ENCODE data around the gene CPA4.
"Not testable (repeated sequence)": the region's sequence is repeated elsewhere in the genome, so short reads cannot be mapped to it uniquely, and the experiment has no call there.

CPA4 gene

GRCh38 chr7:130303551-130303950 is 10.6 kb downstream of the CPA4 start:
- no peak for DNase-seq

DNA sequence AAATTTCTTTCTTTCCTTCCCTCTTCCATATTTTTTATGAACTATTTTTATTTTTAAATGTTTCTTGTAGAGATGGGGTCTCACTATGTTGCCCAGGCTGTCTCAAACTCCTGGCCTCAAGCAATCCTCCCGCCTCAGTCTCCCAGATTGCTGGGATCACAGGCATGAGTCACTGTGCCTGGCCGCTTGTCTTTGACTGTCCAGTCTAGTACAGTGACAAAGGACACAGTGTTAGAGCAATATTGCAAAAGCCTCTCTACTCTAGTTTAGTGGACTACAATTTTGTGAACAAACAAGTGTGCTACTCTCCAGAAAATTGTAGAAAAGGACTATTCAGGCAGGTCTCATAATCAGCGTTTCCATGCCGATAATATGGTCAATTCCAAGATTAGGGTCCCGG is 11.0 kb downstream of the CPA4 start:
- DNase-seq: no peak

DNA sequence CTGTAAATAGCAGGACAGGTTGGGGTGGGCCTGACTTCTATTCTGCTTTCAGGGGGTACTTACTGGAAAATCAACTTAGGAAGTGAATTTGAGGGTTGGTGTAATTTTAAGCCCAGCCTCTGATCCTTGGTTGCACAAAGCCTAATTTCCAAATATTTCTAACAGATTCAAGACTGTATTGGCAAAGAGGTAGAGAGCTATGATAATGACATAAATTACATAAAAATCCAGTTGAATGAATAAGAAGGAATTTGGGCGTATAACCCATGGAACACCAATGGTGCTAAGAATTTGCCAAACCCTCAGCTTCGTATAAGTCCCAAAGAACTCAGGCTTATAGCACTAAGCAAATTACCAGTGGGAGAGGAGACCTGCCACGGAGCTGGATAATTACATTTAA is 11.9 kb downstream of the CPA4 start:
- DNase-seq: no peak

GRCh38 chr7:130305433-130306042 is 12.6 kb downstream of the CPA4 start:
- no peak for DNase-seq

GRCh38 chr7:130309986-130310385 is 17.0 kb downstream of the CPA4 start:
- no peak for DNase-seq

DNA sequence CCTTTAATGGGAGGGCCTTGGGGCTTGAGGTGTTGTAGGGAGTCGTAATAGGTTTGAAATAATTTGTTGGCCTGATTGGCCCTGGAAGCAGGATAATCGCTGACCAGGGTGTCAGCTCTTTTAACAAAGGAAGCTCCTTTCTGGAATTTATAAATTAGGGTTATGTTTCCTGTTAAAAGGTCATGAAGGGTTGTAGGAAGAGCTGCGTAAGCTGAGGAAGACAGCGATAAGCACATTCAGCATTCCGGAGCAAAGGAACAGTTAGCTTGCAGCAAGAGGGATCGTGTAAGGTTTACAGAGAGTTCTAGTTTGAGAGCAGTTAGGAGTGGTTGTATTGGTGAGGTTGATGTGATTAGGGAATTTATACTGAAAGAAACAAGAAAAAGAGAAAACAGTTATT is 21.3 kb downstream of the CPA4 start:
- no peak for DNase-seq

GRCh38 chr7:130319541-130319940 is 26.6 kb downstream of the CPA4 start:
- DNase-seq: no peak

- DNase-seq: not testable (repeated sequence)
Observed at GRCh38 chr7:130321542-130322229, 28.7 kb downstream of the CPA4 start.

- no peak for DNase-seq
Observed at GRCh38 chr7:130322615-130323014, 29.7 kb downstream of the CPA4 start.

DNA sequence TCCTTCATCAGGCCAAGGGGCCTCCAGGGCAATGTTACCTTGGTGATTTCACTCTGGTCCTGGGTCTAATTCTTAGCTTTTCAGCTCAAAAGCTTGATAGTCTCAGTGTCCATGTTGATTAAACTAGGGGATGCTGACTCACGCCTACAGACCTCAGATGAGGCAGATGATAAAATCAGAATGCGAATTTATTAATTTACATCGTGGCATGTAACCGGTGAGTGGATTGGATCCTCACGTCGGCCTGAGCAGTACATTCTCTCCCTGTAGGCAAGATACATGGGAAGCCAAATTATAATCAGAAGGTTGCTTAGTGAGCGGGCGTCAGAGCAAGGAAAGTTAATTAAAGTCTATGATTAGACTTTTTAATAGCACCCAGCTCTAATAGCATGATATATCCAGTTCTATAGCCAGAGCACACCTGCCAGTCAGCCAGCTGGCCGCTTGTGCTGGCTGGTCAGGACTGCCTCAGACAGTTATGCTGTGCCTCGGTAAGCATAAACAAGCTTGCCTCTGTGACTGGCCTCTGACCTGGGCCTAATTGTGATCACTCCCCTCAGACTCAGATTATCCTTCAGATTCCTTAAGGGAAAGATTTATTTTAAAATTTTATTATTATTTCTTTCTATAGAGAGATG is 31.5 kb downstream of the CPA4 start:
- DNase-seq: no peak

DNA sequence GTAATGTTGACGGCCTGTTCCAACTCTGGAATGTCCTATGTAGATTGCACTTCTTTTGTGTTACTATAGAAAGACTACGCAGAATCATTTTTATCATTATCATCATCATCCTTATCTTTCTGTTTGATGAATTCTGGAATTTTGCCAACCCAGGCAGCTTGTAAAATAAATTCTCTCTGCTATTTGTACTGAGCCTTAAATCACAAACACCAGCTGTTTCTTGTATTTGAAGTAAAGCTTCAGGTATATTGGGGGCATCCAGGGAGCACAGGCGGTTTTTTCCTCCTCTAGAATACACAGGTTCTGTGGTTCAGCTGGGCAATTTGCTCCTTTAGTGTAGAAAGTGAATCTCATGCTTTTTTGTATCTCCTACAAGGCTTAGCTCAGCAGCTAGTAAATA is 36.7 kb downstream of the CPA4 start:
- DNase-seq: no peak

DNA sequence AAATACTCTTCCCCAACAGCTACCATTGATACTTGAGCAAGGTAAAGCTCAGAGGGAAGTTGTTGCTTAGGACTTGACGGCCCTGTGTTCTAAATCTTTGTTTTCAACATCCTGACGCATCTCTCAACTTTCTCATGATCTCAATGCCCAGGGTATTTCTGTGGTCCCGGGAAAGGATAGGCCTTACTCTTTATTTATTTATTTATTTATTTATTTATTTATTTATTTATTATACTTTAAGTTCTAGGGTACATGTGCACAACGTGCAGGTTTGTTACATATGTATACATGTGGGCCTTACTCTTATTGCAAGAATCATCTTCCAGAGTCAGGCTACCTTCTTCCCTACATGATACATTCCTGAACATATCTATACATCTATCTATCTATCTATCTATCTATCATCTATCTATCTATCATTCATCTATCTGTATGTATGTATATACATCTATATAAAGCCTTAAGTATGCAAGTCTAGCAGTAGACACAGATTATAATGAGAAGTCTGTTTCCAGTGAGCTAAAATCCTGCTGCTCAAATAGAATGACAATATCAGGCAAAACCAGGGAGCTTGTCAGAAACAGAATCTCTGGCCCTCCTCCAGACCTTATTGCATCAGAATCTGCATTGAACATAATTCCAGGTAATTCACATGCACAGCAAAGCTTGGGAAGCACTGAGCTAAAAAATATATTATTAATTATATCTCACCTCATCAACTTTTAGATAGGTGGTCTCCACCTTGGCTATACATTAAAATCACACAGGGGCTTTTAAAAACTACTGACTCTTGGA is 39.5 kb downstream of the CPA4 start:
- no peak for DNase-seq

- no peak for DNase-seq
Observed at GRCh38 chr7:130333832-130334231, 40.9 kb downstream of the CPA4 start.

- DNase-seq: no peak
Observed at GRCh38 chr7:130334274-130334673, 41.3 kb downstream of the CPA4 start.

GRCh38 chr7:130337410-130337971 is 44.5 kb downstream of the CPA4 start:
- no peak for DNase-seq

GRCh38 chr7:130338233-130338632 is 45.3 kb downstream of the CPA4 start:
- DNase-seq: no peak

GRCh38 chr7:130341882-130342281 is 48.9 kb downstream of the CPA4 start:
- no peak for DNase-seq

DNA sequence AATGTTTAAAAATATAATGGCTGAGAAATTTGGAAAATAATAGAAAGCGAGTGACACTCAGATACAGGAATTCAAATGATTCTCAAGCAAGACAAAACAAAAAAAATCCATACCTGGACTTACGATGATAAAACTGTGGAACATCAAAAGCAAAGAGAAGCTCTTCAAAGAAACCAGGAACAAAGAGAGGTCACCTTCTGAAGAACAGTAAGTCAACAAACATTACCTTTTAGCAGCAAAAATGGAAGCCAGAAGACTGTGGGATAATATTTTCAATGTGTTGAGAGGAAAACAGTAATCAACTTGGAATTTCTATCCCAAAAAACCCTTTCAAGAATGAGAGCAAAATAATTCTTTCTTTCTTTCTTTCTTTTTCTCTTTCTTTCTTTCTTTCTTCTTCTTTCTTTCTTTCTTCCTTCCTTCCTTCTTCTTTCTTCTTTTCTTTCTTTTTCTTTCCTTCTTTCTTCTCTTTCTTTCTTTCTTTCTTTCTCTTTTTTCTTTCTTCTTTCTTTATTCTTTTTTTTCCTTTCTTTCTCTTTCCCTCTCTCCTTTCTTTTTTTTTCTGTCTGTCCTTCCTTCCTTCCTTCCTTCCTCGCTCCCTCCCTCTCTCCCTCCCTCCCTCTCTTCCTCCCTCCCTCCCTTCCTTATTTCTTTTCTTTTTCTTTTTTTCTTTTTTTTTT is 49.9 kb downstream of the CPA4 start:
- DNase-seq: no peak

GRCh38 chr7:130344271-130344866 is 51.4 kb downstream of the CPA4 start, which contains the start of gene CPA5:
Gene CPA5 (plus strand): TSS chr7:130344816. CDS start chr7:130346486, 1,670 bp downstream.
- no peak for DNase-seq

- DNase-seq: no peak
Observed at GRCh38 chr7:130345136-130345535, 52.2 kb downstream of the CPA4 start.

- DNase-seq: no peak
Observed at GRCh38 chr7:130345725-130346124, 52.8 kb downstream of the CPA4 start.

Data from activated CD8-positive, alpha-beta memory T cell treated with anti-CD3 and anti-CD28 coated beads, Interleukin-2, amount 50 U/mL, for 48 hours (primary cell).